GM12801 (cell line): Measurements from ENCODE around the gene GNAQ.

ENCODE experiments used
- CTCF ChIP-seq: IDR thresholded peaks from one replicate; pipeline ENCODE4 v1.5.1; 2011; ENCODE audit warnings: control low read depth; ENCODE audit not compliant: insufficient read length; ENCODE audit errors: extremely low read depth

Gene GNAQ

GRCh38 chr9:77771171-77771570 is 260.4 kb downstream of the GNAQ start:
- TF ChIP-seq CTCF = no peak

- TF ChIP-seq CTCF = no peak
Measured at GRCh38 chr9:77770340-77770739, 261.3 kb downstream of the GNAQ start.

GRCh38 chr9:77769246-77769645 is 262.4 kb downstream of the GNAQ start:
- no peak for TF ChIP-seq CTCF

DNA sequence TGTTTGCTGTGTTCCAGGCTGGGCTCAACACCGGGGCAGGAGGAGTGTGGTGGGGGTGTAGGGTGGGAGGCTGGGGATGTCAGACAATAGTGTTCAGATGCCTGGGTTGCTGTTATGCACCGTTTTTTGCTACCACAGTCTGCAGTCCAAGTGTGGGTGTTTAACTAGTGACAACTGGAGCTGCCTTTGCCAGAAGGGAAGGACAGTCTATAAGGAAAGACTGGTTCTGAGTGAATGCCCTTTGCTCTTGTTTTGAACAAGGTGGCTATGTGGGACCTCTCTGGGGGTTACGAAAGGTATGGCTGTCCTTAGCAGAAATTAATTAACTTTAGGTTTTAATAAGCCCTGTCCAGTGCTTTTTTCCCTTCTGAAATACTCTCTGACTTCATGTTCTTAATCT is 265.0 kb downstream of the GNAQ start:
- TF ChIP-seq CTCF = no peak

DNA sequence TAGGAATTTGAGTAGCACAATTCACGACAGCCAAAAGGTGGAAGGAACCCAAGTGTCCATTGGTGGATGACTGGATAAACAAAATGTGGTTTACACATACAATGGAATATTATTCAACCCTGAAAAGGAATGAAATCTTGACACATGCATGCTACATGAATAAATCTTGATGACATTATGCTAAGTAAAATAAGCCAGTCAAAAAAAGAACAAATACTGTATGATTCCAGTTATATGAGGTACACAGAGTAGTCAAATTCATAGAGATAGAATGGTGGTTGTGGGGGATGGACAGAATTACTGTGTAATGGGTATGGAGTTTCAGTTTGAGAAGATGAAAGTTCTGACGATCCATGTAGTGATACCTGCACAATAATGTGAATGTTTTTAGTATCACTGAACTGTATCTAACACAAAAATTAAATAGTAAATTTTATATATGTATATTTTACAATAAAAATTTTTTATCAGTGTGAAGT is 265.8 kb downstream of the GNAQ start:
- no peak for TF ChIP-seq CTCF

- TF ChIP-seq CTCF = no peak
Measured at GRCh38 chr9:77764894-77765780, 266.5 kb downstream of the GNAQ start.

- TF ChIP-seq CTCF = no peak
Measured at GRCh38 chr9:77763566-77763965, 268.0 kb downstream of the GNAQ start.
